Measurements from ENCODE around the gene KBTBD8. TPM values are rescaled to one million over a fixed set of nuclear protein-coding genes. Genes with fewer than 3 reads are reported as not detected.
A peak's percentile ranks its signal among the peaks of the same experiment; 100 is the strongest.

Gene KBTBD8
- total RNA-seq, 1 donor from 2014 or later, result 0.67 TPM

- TF ChIP-seq CTCF (IDR thresholded peaks at IDR 0.05; ENCODE audit: insufficient read depth, low read length, poor library complexity, severe bottlenecking), result no peak
These were observed 41.4 kb upstream of the KBTBD8 start for GRCh38 chr3:66956742-66957141.

GRCh38 chr3:66957367-66957766 is 40.7 kb upstream of the KBTBD8 start:
- TF ChIP-seq CTCF (IDR thresholded peaks at IDR 0.05; ENCODE audit: insufficient read depth, low read length, poor library complexity, severe bottlenecking), result no peak
- H3K36me3 ChIP-seq (ENCODE audit: control insufficient read depth, insufficient read depth, low read length), result no peaks in the 10 kb centered on the region
- H3K27me3 ChIP-seq (ENCODE audit: control insufficient read depth, insufficient read depth, low read length), result no peaks in the 10 kb centered on the region
- no peak for DNase-seq (ENCODE audit: low read depth)
- H3K4me3 ChIP-seq (ENCODE audit: low read depth, low read length), result no peak overlapping the region

More at GRCh38 chr3:66956742-66957141, 41.4 kb upstream of the KBTBD8 start:
- Histone ChIP-seq H3K27me3 (ENCODE audit: control insufficient read depth, insufficient read depth, low read length) (no peaks in the 10 kb centered on the region), H3K4me3 (ENCODE audit: low read depth, low read length) (no peak overlapping the region), H3K36me3 (ENCODE audit: control insufficient read depth, insufficient read depth, low read length) (no peaks in the 10 kb centered on the region)
- no peak for DNase-seq (ENCODE audit: low read depth)

- Histone ChIP-seq H3K4me3 (ENCODE audit: low read depth, low read length) (no peak overlapping the region), H3K27me3 (ENCODE audit: control insufficient read depth, insufficient read depth, low read length) (no peaks in the 10 kb centered on the region), H3K36me3 (ENCODE audit: control insufficient read depth, insufficient read depth, low read length) (no peaks in the 10 kb centered on the region)
- TF ChIP-seq CTCF (IDR thresholded peaks at IDR 0.05; ENCODE audit: insufficient read depth, low read length, poor library complexity, severe bottlenecking), result no peak
- DNase-seq (ENCODE audit: low read depth), result no peak
These were observed 40.0 kb upstream of the KBTBD8 start for GRCh38 chr3:66958067-66958466.

GRCh38 chr3:66962664-66963063 is 35.4 kb upstream of the KBTBD8 start:
- no peaks in the 10 kb centered on the region for H3K36me3 ChIP-seq (ENCODE audit: control insufficient read depth, insufficient read depth, low read length)
- H3K27me3 ChIP-seq (ENCODE audit: control insufficient read depth, insufficient read depth, low read length), result no peaks in the 10 kb centered on the region
- TF ChIP-seq CTCF (IDR thresholded peaks at IDR 0.05; ENCODE audit: insufficient read depth, low read length, poor library complexity, severe bottlenecking), result no peak
- no peak for DNase-seq (ENCODE audit: low read depth)
- H3K4me3 ChIP-seq (ENCODE audit: low read depth, low read length), result no peak overlapping the region

GRCh38 chr3:66971245-66971644 is 26.9 kb upstream of the KBTBD8 start:
- no peak for TF ChIP-seq CTCF (IDR thresholded peaks at IDR 0.05; ENCODE audit: insufficient read depth, low read length, poor library complexity, severe bottlenecking)
- DNase-seq (ENCODE audit: low read depth), result no peak
- Histone ChIP-seq H3K4me3 (ENCODE audit: low read depth, low read length) (no peak overlapping the region), H3K27me3 (ENCODE audit: control insufficient read depth, insufficient read depth, low read length) (no peaks in the 10 kb centered on the region), H3K36me3 (ENCODE audit: control insufficient read depth, insufficient read depth, low read length) (no peaks in the 10 kb centered on the region)

GRCh38 chr3:66971891-66972551 is 26.1 kb upstream of the KBTBD8 start:
- Histone ChIP-seq H3K27me3 (ENCODE audit: control insufficient read depth, insufficient read depth, low read length) (no peaks in the 10 kb centered on the region), H3K4me3 (ENCODE audit: low read depth, low read length) (peak overlapping the region; percentile 15), H3K36me3 (ENCODE audit: control insufficient read depth, insufficient read depth, low read length) (no peaks in the 10 kb centered on the region)
- DNase-seq (ENCODE audit: low read depth), result peak; percentile 37
- TF ChIP-seq CTCF (IDR thresholded peaks at IDR 0.05; ENCODE audit: insufficient read depth, low read length, poor library complexity, severe bottlenecking), result peak; percentile 84
